GM18508 (cell line): ENCODE measurements around the gene PDCD6IP.
"Not testable (repeated sequence)": the region's sequence is repeated elsewhere in the genome, so short reads cannot be mapped to it uniquely, and the experiment has no call there.

Experiments
- ATAC-seq: cut with Tn5 transposase; IDR thresholded peaks from one replicate; pipeline ENCODE4 v1.9.1; 2021; ENCODE audit warnings: moderate number of reproducible peaks; ENCODE audit not compliant: insufficient read depth, unreplicated experiment

Gene PDCD6IP

GRCh38 chr3:33840179-33840578, 41.7 kb downstream of the PDCD6IP start:
- ATAC-seq: no peak

GRCh38 chr3:33848624-33849347, 50.4 kb downstream of the PDCD6IP start:
- no peak for ATAC-seq

GRCh38 chr3:33850599-33850998, 52.2 kb downstream of the PDCD6IP start:
- not testable (repeated sequence) for ATAC-seq

DNA sequence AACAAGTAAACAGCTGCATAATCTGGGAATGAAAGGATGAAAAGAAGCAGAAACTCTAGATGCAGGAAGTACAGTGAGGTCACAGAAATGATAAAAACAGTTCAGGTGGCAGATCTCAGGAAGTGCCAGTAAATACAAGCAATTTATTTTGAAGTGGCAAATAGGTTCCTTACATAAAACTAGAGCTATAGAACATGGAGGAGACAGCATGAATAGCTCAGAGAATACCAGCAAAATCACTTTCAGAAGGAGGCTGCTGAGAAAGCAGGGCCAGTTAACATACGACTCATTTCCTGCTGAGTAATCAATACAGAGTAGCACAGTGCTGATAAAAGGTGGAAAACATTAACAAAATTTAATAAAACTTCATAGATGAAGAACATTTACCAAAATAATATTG, 57.0 kb downstream of the PDCD6IP start:
- ATAC-seq: peak; percentile 68

DNA sequence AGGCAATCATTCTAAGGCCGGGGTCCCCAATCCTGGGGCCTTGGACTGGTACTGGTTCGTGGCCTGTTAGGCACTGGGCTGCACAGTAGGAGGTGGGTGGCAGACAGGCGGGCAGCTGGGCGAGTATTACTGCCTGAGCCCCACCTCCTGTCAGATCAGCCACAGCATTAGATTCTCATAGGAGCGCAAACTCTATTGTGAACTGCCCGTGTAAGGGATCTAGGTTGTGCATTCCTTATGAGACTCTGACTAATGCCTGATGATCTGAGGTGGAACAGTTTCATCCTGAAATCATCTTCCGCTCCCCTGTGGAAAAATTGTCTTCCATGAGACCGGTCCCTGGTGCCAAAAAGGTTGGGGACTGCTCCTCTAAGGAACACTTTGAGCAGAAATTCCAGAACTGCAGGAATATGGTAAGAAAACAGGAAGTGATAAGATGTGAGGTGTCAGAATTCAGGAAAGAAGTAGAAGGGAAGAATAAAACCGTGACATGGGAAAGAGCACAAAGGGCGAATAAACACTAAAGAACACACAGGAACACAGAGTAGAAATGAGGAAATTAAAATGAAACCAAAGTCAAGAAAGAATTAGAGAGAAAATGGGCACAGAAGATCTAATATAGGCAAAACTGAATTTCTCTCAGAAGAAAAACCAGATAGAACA, 57.6 kb downstream of the PDCD6IP start:
- peak; percentile 12 for ATAC-seq

GRCh38 chr3:33857701-33858100, 59.3 kb downstream of the PDCD6IP start:
- not testable (repeated sequence) for ATAC-seq

- no peak for ATAC-seq
Measured at GRCh38 chr3:33858131-33858530, 59.7 kb downstream of the PDCD6IP start.

DNA sequence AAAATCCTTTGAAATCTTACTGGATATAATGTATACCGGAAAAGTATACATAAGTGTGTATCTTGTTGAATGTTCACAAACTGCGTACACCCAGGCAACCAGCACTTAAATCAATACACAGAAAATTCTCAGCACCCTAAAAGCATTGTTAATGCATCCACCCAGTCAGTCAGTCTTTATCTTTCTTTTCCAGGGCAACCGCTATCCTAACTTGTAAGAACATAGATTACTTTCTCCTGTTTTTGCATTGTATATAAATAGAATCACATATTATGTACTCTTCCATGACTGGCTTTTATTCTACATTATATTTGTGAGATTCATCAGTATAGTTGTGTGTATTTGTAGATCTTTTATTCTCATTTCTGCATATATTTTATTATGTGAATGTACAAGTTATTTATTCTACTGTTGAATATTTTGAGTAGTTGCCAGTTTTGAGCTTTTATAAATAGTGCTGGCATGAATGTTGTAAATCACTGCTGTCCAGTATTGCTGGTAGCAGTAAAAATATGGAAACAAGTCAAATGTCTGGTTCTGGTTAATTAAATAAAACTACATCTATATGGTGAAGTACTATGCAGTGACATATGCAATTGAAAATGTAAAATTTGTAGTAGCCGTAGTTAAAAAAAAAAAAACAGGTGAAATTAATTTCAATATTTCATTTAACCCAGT, 62.1 kb downstream of the PDCD6IP start:
- no peak for ATAC-seq

DNA sequence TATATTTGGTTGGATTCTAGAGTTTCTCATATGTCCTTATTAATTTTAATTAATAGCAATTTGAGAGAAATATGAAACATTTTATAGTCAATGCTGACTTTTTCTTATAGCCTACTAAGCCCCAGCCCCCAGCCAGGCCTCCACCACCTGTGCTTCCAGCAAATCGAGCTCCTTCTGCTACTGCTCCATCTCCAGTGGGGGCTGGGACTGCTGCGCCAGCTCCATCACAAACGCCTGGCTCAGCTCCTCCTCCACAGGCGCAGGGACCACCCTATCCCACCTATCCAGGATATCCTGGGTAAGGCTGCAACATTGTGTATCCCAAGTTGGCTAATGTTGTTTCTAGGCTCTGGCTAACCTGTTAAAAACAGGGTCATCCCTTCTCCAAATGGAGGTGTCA, 66.7 kb downstream of the PDCD6IP start:
- ATAC-seq: no peak

- ATAC-seq: no peak
Measured at GRCh38 chr3:33868309-33868708, 69.9 kb downstream of the PDCD6IP start.

- no peak for ATAC-seq
Measured at GRCh38 chr3:33869977-33870376, 71.5 kb downstream of the PDCD6IP start.

GRCh38 chr3:33874815-33875214, 76.4 kb downstream of the PDCD6IP start:
- ATAC-seq: no peak

DNA sequence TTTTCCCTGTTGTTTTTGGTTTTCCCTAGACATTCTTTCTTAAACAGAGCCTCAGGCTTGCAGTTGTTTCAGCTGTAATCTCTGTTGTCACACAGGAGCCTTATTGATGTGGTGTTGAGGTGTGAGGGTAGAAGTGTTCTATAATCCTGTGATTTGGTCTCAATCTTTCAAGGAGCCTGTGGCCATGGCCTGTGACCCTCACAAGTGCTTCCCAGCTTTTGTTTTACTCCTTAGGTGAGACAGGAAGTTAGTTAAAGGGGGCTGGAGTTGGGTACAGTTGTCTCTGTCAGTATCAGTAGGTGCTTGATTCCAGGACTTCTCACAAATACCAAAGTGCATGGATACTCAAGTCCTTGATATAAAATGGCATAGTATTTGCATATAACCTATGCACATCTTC, 77.2 kb downstream of the PDCD6IP start:
- ATAC-seq: no peak

- ATAC-seq: no peak
Measured at GRCh38 chr3:33877187-33877586, 78.8 kb downstream of the PDCD6IP start.

- ATAC-seq: no peak
Measured at GRCh38 chr3:33879540-33879939, 81.1 kb downstream of the PDCD6IP start.

DNA sequence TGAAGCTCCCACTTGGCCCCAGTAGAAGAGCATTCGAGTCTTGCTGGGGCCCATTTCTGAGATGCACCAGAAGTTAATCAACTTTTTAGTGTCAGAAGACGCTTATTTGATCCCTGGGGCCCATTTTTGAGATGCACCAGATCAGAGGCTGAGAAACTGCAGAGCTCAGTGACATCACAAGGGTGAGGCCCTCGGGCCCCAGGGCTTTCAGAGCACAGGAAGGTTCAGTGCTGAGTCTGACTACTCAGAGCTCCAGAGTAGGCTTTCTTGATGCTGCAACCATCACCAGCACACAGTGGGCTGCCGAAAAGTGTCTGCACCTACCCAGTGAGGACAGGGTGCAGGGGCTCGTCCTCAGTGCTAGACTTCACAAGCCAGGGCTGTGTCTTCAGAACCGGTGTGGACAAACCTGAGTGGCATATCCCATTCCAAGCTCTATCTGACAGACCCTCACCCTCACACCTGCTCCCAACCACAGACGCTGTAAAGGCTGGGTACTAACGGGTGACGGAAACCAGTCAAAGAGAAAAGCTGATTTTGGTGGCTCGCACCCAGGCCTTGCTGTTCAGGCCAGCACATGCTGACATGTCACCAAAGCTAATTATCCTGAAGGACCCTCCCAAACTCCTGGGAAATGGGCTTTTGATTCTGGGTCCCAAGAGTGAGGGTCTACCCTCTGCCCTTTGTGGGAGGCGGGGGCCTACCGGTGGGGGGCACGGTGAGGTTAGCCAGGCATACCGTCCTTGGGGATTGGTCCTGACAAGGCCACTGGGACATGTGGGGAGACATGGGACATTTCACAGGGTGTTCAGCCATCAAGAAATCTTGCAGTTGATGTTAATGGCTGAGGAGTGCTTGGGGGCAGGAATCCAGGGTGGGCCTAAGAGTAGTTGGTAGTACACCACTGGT, 83.0 kb downstream of the PDCD6IP start:
- no peak for ATAC-seq

GRCh38 chr3:33882296-33882695, 83.9 kb downstream of the PDCD6IP start:
- ATAC-seq: no peak

- ATAC-seq: no peak
Measured at GRCh38 chr3:33883538-33883950, 85.1 kb downstream of the PDCD6IP start.

GRCh38 chr3:33883951-33884561, 85.6 kb downstream of the PDCD6IP start:
- no peak for ATAC-seq

- no peak for ATAC-seq
Measured at GRCh38 chr3:33884701-33885100, 86.3 kb downstream of the PDCD6IP start.
